Endothelial cell of umbilical vein (primary cell): ENCODE results near the gene PIAS2. TPM values are rescaled to one million over a fixed set of nuclear protein-coding genes. Genes with fewer than 3 reads are reported as not detected.

Source experiments
- BruUV-seq: library from RNA; stranded (reverse); fragments of 400-500 nt; replicated peaks from 2 replicates; lab custom pipeline; 2021; lab: Mats Ljungman, UMichigan
- CTCF ChIA-PET: fragments of 300-600, 350-600 bp; sonication (Branson Sonifier 250); formaldehyde crosslinking; loops from one replicate; lab custom pipeline; 2021; ENCODE audit warnings: antibody characterized with exemption, inconsistent platforms; lab: Charles Lee
- POLR2A ChIA-PET: fragments of 300-600, 350-600 bp; sonication (Branson Sonifier 250); formaldehyde crosslinking; loops from one replicate; lab custom pipeline; 2021; ENCODE audit warnings: antibody characterized with exemption, inconsistent platforms; lab: Charles Lee
- DNase-seq: peaks from one replicate; pipeline ENCODE4 v3.0.0-alpha.2; 2011; ENCODE audit warnings: low read depth, low spot score
- FAIRE-seq: peaks from 2 replicates; lab custom pipeline; 2011; peaks lifted over from hg19 to GRCh38; lab: Jason Lieb, UNC
- H2AFZ ChIP-seq: 2 replicates; pipeline ENCODE4 v1.6.0; 2012; ENCODE audit warnings: low read depth, low read length, control low read depth, inconsistent platforms
- H3K27ac ChIP-seq: 2 replicates; pipeline ENCODE4 v1.5.1; 2011; ENCODE audit warnings: low read depth, mild to moderate bottlenecking, control low read depth, low read length, moderate library complexity; ENCODE audit not compliant: insufficient read depth
- H3K27me3 ChIP-seq, 2 experiments: 2 replicates each; pipeline versions ENCODE4 v1.6.0 to v1.6.1; 2011; ENCODE audit warnings: low read length in 2 of 2, mixed read lengths in 1 of 2; ENCODE audit not compliant: control insufficient read depth in 2 of 2, insufficient read depth in 2 of 2
- H3K36me3 ChIP-seq, 2 experiments: 2 replicates in 1 of 2; 3 replicates in 1 of 2; pipeline ENCODE4 v1.5.1; 2011; ENCODE audit warnings: low read length in 2 of 2, mild to moderate bottlenecking in 1 of 2, moderate library complexity in 1 of 2; ENCODE audit not compliant: control insufficient read depth in 2 of 2, insufficient read depth in 2 of 2; ENCODE audit errors: extremely low read depth in 1 of 2
- H3K4me1 ChIP-seq: 3 replicates; pipeline ENCODE4 v1.5.1; 2011; ENCODE audit warnings: mild to moderate bottlenecking, low read length; ENCODE audit not compliant: control insufficient read depth, insufficient read depth; ENCODE audit errors: extremely low read depth
- H3K4me2 ChIP-seq: 2 replicates; pipeline ENCODE4 v1.6.1; 2011; ENCODE audit warnings: low read length, control low read depth, mixed read lengths; ENCODE audit not compliant: insufficient read depth
- H3K4me3 ChIP-seq, 3 experiments: fragments of 200-600 bp in 1 of 3; sonication (generic), shearing (Covaris generic) in 1 of 3; replicated peaks in 1 of 3; 2 replicates each; pipeline ENCODE4 v1.5.1; 2011 to 2016; ENCODE audit warnings: control low read depth in 3 of 3, low read length in 3 of 3, mild to moderate bottlenecking in 2 of 3, inconsistent platforms in 1 of 3, low read depth in 1 of 3, moderate library complexity in 1 of 3; ENCODE audit not compliant: insufficient read depth in 1 of 3
- H3K79me2 ChIP-seq: 2 replicates; pipeline ENCODE4 v1.6.0; 2012; ENCODE audit warnings: low read length, inconsistent platforms; ENCODE audit not compliant: control insufficient read depth, insufficient read depth
- H3K9ac ChIP-seq: replicated peaks from 2 replicates; pipeline ENCODE3; 2011; ENCODE audit warnings: low read length, control low read depth; ENCODE audit not compliant: insufficient read depth; ENCODE audit errors: extremely low read depth
- H3K9me1 ChIP-seq: replicated peaks from 3 replicates; pipeline ENCODE4 v1.6.0; 2011; ENCODE audit warnings: mild to moderate bottlenecking, low read length; ENCODE audit not compliant: control insufficient read depth, insufficient read depth; ENCODE audit errors: extremely low read depth
- H3K9me3 ChIP-seq: replicated peaks from 2 replicates; pipeline ENCODE4 v1.5.1; 2012; ENCODE audit warnings: low read length, inconsistent platforms; ENCODE audit not compliant: control insufficient read depth, insufficient read depth
- H4K20me1 ChIP-seq: replicated peaks from 2 replicates; pipeline ENCODE3; 2011; ENCODE audit warnings: mild to moderate bottlenecking, low read length; ENCODE audit not compliant: control insufficient read depth, insufficient read depth; ENCODE audit errors: extremely low read depth
- EZH2 ChIP-seq: IDR thresholded peaks from 2 replicates; pipeline ENCODE4 v1.6.1; 2012; ENCODE audit warnings: borderline replicate concordance, low read depth, mild to moderate bottlenecking, moderate library complexity, low read length, inconsistent platforms; ENCODE audit not compliant: severe bottlenecking
- FOS ChIP-seq: IDR thresholded peaks from 2 replicates; pipeline ENCODE4 v1.6.1; 2011; ENCODE audit warnings: mild to moderate bottlenecking, low read length, moderate library complexity, borderline replicate concordance; ENCODE audit not compliant: insufficient read depth
- GATA2 ChIP-seq: IDR thresholded peaks from 2 replicates; pipeline ENCODE4 v1.7.0; 2011; ENCODE audit warnings: low read depth, mild to moderate bottlenecking, moderate library complexity, mixed read lengths, low read length; ENCODE audit not compliant: insufficient read length, insufficient read depth
- JUN ChIP-seq: IDR thresholded peaks from 2 replicates; pipeline ENCODE4 v1.6.1; 2011; ENCODE audit warnings: borderline replicate concordance, low read depth; ENCODE audit not compliant: insufficient read length, insufficient read depth
- MYC ChIP-seq: IDR thresholded peaks from one replicate; pipeline ENCODE4 v1.6.1; 2011; ENCODE audit warnings: mild to moderate bottlenecking, low read depth, low read length
- POLR2A ChIP-seq: IDR thresholded peaks from 2 replicates; pipeline ENCODE4 v1.6.1; 2012; ENCODE audit warnings: low read depth, mild to moderate bottlenecking, control low read depth, low read length
- POLR2AphosphoS5 ChIP-seq: IDR thresholded peaks from 2 replicates; pipeline ENCODE4 v1.6.1; 2012; ENCODE audit warnings: low read depth, mild to moderate bottlenecking, control low read depth, low read length, moderate library complexity; ENCODE audit not compliant: insufficient read depth
- dilution Hi-C: fragments of 300-500 bp; cut with MboI; formaldehyde crosslinking; loops from one replicate; pipeline ENCODE4 v1.15.0; 2019; ENCODE audit warnings: low sequenced_read_pairs; ENCODE audit not compliant: extremely low pct_ligation_motif_present
- intact Hi-C: fragments of 100-400 bp; cut with micrococcal nuclease; formaldehyde crosslinking; loops from one replicate; pipeline ENCODE4 v1.10.0; 2022
- polyA plus RNA-seq, 4 experiments: library from polyadenylated mRNA; depleted of rRNA in 3 of 4; stranded (reverse) in 3 of 4; unstranded in 1 of 4; fragments of >200 nt; gene quantifications; 2 replicates each; pipeline versions ENCODE4 v1.2.1 to v1.2.3, GENCODE V29; 2011 to 2012; ENCODE audit warnings: missing spikeins in 1 of 4
- total RNA-seq: library from RNA; stranded (reverse); gene quantifications from 2 replicates; pipeline ENCODE4 v1.2.3, GENCODE V29; 2021
- TF ChIP-seq, protein P1 (sequence below), 2 donors: IDR thresholded peaks; 1 replicate in 1 of 2; 2 replicates in 1 of 2; pipeline ENCODE4 v1.5.1; 2011; ENCODE audit warnings: low read length in 2 of 2, mild to moderate bottlenecking in 2 of 2, moderate library complexity in 2 of 2, control low read depth in 1 of 2, inconsistent platforms in 1 of 2, low read depth in 1 of 2; ENCODE audit not compliant: insufficient read depth in 1 of 2; ENCODE audit errors: extremely low read depth in 1 of 2
- TF ChIP-seq, protein P2 (sequence below): IDR thresholded peaks from 2 replicates; pipeline ENCODE4 v1.6.1; 2011; ENCODE audit not compliant: insufficient read depth, insufficient read length

The PIAS2 gene
- total and polyA plus RNA-seq, 2 donors (not counting 3 experiments of a cell fraction or from before 2014, with no cell fraction given), result 7.0 to 34.3 TPM

DNA sequence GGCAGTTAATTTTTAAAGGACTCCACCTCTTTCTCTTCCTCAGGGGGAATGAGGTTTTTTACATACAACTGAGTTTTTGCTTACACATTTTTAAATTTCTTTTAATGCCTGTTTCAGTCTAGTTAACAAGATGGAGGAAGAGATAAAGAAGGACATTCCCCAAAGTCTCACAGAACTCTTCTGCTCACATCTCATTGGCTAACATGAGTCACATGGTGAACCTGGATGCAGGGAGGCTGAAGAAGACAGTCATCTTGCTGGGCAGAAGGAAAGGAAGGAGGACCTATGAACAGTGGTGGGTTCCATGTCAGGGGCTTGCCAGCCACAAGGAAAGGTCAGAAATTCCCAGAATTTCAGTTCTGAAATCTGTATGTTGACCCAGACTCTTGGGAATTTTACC is 150.1 kb downstream of the PIAS2 start:
- Histone ChIP-seq H3K4me3 (no peak overlapping the region), H3K4me2 (no peak overlapping the region), H4K20me1 (no peaks in the 10 kb centered on the region), H3K9me3 (no peaks in the 10 kb centered on the region), H2AFZ (no peak overlapping the region), H3K9ac (no peak overlapping the region), H3K36me3 (no peaks in the 10 kb centered on the region), H3K4me1 (no peaks in the 10 kb centered on the region), H3K27me3 (peaks cover 3 to 5% of the 10 kb centered on the region in 2 experiments), H3K27ac (no peak overlapping the region), H3K79me2 (no peaks in the 10 kb centered on the region), H3K9me1 (no peaks in the 10 kb centered on the region)
- no peak for DNase-seq
- ChIA-PET POLR2A (no interaction called here), CTCF (no interaction called here)
- dilution Hi-C loops (no loop called here), intact Hi-C loops (no loop called here)
- no TSS peak for BruUV-seq
- TF ChIP-seq EZH2, result no peak
- TF ChIP-seq POLR2AphosphoS5, result no peak
- TF ChIP-seq MYC, result no peak
- no peak for TF ChIP-seq JUN
- no peak for TF ChIP-seq GATA2
- TF ChIP-seq POLR2A, result no peak
- TF ChIP-seq, protein P1, sequence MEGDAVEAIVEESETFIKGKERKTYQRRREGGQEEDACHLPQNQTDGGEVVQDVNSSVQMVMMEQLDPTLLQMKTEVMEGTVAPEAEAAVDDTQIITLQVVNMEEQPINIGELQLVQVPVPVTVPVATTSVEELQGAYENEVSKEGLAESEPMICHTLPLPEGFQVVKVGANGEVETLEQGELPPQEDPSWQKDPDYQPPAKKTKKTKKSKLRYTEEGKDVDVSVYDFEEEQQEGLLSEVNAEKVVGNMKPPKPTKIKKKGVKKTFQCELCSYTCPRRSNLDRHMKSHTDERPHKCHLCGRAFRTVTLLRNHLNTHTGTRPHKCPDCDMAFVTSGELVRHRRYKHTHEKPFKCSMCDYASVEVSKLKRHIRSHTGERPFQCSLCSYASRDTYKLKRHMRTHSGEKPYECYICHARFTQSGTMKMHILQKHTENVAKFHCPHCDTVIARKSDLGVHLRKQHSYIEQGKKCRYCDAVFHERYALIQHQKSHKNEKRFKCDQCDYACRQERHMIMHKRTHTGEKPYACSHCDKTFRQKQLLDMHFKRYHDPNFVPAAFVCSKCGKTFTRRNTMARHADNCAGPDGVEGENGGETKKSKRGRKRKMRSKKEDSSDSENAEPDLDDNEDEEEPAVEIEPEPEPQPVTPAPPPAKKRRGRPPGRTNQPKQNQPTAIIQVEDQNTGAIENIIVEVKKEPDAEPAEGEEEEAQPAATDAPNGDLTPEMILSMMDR (IDR thresholded peaks at IDR 0.05; ENCODE audit: extremely low read depth in 1 of 2, insufficient read depth in 1 of 2, low read depth in 1 of 2, low read length in 2 of 2), result no peak
- TF ChIP-seq FOS, result no peak
- TF ChIP-seq, protein P2, sequence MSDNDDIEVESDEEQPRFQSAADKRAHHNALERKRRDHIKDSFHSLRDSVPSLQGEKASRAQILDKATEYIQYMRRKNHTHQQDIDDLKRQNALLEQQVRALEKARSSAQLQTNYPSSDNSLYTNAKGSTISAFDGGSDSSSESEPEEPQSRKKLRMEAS, result no peak
- FAIRE-seq, result no peak
